Stimulated activated naive CD8-positive, alpha-beta T cell treated with anti-CD3 and anti-CD28 coated beads, Interleukin-15, Interleukin-2, amounts not matched to agents 100 U/mL and 50 U/mL, for 24 hours (primary cell): ENCODE data around the gene TIPRL.

ENCODE experiments used
- ATAC-seq: fragments of 150-1000 bp; cut with Tn5 transposase; one replicate; pipeline ENCODE4 v1.10.0; 2021
- DNase-seq: peaks from one replicate; pipeline ENCODE4 v3.0.0; 2021

Gene TIPRL

DNA sequence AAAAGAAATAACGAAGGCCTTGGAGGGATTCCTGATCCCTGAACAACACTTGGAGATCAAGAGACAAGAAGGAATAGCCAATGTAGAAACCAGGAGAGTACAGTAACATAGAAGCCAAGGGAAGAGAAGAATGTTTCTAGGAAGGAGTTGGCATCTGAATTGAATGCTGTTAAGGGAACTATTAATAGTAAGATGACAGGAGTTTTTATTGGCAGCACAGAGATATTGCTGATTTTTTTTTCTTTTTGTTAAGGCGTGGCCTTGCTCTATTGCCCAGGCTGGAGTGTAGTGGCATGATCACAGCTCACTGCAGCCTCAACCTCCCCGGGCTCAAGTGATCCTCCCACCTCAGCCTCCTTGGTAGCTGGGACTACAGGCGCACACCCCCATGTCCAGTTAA lies 37.4 kb downstream of the TIPRL start:
- ATAC-seq (no peak), DNase-seq (no peak)

DNA sequence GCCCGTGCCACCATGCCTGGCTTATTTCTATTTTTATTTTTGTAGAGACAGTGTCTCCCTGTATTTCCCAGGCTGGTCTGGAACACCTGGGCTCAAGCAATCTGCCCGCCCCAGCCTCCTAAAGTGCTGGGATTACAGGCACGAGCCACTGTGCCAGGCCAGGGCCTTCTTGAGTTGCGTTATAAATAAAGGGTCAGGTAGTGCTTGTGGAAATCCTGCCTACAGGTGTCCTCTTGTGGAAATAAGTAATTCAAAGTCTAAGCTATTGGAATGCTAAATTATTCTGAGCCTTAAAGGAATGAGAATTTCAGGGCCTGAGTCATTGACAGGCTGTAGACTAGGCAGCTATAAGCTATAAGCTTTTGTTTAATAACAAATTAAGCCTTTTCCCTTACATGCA lies 38.9 kb downstream of the TIPRL start:
- no peak for ATAC-seq
- no peak for DNase-seq

DNA sequence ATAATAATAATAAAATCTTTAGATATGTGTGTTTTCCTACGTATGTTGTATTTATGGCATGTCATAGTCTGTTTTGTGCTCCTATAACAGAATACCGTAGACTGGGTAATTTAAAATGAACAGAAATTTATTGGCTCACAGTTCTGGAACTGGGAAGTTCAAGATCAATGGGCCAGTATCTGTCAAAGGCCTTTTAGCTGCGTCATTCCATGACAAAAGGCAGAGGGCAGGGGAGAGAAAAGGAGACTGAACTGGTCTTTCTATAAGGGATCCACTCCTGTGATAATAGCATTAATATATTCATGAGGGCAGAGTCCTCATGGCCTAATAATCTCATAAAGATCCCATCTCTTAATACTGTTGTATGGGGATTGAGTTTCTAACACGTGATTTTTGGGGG lies 39.9 kb downstream of the TIPRL start:
- DNase-seq: no peak
- ATAC-seq: no peak

DNA sequence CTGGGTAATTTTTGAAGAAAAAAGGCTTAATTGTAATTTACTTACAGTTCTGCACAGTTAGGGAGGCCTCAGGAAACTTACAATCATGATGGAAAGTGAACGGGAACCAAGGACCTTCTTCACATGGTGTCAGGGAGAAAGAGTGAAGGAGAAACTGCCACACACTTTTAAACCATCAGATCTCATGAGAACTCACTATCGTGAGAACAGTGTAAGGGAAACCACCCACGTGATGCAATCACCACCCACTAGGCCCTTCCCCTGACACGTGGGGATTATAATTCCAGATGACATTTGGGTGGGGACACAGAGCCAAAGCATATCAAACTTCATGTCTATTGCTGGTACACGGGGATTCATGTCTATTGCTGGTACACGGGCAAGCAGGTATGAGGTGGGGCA lies 41.7 kb downstream of the TIPRL start:
- ATAC-seq (peak; percentile 25), DNase-seq (no peak)

DNA sequence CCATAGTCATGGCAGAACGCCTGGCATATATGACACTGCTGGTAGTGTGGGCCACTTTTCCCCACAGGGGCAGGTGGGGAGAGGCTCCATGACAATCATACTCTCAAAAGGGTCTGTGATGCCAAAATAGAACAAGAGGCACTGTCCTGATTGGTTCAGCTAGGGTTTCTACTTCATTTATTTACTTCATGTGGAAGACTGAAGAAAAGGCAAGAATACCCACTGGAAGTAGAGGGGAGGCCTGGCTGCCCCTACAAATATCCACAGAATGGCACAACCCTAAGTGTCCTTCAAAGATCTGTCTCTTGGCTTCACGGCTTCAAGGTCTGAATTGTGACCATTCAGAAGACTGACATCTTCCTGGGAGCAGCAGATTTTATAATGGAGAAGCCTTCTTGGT lies 42.5 kb downstream of the TIPRL start:
- DNase-seq (no peak), ATAC-seq (no peak)

DNA sequence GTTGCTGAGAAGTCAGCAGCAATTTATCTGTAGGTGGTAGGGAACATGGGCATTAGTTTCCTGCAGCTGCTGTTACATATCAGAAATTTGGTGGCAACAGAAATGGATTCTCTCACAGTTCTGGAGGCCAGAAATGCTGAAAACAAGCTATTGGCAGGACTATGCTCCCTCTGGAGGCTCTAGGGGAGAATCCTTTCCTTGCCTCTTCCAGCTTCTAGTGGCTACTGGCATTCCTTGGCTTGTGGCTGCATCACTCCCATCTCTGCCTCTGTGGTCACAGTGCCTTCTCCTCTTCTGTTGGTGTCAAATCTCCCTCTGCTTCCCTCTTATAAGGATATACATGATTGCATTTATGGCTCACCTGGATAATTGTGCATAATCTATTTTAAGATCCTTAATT lies 44.5 kb downstream of the TIPRL start:
- ATAC-seq (no peak), DNase-seq (no peak)

DNA sequence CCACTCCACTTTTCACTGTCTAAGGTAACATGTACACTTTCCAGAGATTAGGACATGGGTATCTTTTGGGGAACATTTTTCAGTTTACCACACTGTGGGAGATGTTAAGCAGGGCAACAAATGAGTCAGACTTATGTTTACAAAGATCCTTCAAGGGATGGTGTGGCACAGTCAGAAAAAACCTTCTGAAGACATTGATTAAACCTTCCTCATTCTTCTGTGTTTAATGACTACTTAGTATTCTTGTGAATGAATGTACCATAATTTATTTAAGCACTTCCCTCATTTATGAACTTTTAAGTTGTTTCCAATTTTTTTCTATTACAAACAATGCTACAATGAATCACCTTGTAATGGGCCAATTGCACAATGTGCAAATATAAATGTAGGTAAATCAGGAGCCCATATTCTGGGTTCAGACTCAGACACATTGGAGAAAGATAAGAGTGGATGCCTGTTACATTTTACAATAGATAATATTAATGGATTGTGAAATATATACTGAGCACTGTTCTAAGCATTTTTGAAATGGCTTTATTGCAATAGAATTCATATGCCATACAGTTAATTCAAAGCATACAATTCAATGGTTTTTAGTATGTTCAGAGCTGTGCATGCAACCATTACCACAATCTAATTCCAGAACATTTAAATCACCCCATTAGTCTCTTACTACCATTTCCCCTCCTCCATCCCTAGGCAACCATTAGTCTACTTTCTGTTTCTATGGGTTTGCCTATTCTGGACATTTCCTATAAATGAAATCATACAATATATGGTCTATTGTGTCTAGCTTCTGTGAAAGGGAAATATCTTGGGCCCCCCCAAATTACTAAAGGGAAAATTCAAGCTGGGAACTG lies 45.1 kb downstream of the TIPRL start:
- no peak for ATAC-seq
- no peak for DNase-seq

DNA sequence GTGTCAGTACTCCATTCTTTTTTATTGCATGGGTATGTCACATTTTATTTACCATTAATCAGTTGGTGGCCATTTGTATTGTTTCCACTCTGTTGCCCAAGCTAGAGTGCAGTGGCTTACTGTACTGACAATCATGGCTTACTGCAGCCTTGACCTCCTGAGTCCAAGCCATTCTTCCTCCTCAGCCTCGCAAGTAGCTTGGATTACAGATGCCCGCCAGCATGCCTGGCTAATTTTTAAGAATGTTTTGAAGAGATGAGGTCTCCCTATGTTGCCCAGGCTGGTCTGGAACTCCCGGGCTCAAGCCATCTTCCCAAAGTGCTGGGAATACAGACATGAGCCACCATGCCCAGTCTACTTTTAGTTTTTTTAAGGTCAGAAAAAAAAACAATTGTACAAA lies 46.2 kb downstream of the TIPRL start:
- no peak for DNase-seq
- ATAC-seq: no peak

DNA sequence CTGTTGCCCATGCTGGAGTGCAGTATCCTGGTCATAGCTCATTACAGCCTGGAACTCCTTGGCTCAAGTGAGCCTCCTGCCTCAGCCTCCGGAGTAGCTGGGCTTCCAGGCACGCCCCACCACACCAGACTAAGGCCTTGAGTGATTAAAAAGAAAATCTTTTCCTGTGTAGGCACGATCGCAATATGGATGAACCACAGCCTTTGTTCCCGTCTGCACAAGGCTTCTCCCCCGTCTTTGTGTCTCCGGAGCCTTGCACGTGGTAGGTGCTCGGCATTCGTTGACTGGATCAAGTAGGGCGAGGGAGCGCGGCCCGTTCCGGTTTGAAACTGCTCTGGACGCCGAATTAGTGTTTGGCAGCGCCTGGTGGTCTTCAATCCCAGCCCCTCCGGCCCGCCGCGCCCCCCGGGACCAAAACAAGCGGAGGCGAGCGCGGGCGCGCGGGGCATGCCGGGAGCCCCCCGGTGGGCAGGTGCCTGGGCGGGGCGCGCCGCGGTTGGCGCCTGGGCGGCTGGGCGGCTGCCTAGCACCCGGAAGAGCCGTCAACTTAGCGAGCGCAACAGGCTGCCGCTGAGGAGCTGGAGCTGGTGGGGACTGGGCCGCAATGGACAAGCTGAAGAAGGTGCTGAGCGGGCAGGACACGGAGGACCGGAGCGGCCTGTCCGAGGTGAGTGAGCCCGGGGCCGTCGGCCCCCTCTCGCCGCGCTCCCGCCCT lies 46.9 kb downstream of the TIPRL start, which contains the start of gene SFT2D2:
Gene SFT2D2 (plus strand): TSS at position 529 of the 715 bp plus-strand sequence. CDS start 76 bp downstream, at position 605.
- peak; percentile 94 for ATAC-seq
- DNase-seq: peak; percentile 84

DNA sequence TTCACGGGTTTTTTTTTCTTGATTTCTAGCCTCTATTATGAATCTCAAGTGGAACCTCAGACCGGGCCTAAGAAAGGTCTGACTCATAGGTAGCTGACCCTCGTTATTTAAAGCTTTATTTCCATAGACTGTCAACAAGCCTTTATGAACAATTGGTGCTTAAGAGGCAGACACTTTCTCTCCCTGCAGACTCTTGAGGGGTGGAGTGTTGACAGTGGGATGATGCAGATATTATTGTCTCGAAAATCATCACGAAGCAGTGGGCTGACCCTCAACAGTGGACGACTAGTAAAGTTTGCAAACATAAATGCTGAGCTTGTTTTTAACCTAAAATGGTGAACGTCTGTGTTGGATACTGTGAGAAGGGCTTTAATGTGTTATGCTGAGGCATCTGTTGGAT lies 48.9 kb downstream of the TIPRL start:
- ATAC-seq (no peak), DNase-seq (no peak)

DNA sequence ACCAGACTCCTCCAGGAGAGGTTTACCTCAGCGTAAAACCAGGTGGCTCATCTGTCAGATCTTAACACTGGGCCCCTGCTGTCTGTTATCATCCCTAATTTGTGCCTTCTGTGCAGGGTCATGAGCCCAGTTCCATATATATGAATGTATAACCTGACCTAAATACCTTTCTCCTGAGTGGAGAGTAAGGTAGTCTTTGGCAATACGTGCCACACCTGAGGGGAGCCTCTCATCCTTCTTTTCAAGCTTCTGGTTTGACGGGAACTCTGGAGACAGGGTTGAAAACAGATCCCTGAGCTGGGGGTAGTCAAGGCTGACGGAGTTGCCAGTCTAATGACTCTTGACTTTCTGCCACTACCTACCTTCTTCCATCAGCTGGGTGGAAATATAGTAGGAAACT lies 51.1 kb downstream of the TIPRL start:
- no peak for DNase-seq

DNA sequence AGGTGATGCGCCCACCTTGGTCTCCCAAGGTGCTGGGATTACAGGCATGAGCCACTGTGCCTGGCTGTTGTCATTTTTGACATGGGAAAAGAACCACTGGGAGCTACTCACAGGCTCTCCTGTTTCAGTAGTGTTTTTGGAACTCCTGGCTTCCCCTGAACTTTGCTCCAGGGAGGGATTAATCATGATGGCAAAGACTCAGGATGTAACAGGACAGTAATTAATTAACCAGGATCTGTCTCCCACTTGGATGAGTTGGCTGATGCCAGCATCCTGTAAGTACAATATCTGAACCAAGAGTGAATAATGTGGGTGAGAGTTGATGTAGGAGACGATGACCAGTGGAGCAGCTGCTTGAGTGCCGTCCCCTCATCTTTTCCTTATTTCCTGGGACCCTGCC lies 51.9 kb downstream of the TIPRL start:
- ATAC-seq (no peak), DNase-seq (no peak)

More for the DNA sequence above, 51.1 kb downstream of the TIPRL start:
- no peak for ATAC-seq

DNA sequence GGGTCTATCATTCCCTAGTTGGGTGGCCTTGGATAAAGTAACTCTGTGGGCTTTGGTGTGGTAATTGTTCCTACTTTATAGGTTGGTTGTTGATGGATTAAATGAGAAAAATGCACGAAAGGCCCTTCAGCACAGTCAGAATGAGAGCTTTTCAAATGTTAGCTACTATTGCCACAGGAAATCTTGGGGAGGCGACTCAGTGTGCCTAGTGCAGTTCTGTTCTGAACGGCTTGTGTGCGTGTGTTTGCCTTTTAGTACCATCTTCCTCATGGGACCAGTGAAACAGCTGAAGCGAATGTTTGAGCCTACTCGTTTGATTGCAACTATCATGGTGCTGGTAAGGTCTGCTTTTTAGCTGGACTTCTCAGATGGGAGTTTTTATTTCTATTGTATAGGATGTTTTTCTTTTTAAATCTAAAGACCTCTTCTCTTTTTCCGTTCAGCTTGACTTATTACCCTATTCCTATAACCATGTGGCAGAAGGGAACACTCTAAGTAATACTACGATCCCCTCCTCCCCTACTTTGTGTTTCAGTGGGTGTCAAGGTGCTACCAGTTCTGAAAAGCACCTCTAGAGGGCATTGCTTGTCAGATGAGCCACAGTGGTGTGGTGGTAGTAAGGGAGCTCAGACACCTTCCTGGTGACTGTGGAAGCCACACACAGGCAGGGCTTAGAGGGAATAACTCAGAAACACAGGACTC lies 56.2 kb downstream of the TIPRL start:
- DNase-seq (peak; percentile 30), ATAC-seq (peak; percentile 72)

DNA sequence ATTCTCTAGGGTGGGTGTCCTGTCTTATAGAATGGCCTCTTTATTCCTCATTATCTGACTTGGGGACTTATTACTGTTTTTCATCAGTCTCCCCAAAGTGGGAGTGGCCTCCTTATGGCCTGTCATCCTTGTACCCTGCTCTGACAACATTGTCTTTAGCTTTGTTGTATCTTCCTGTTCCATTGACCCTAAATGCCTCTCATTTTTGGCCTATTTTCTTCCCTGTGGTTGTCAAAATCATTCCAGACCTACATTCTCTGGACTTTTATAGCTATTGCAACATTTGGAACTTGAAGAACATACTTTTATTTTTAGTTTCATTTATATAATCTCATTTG lies 56.8 kb downstream of the TIPRL start:
- DNase-seq (no peak), ATAC-seq (no peak)

DNA sequence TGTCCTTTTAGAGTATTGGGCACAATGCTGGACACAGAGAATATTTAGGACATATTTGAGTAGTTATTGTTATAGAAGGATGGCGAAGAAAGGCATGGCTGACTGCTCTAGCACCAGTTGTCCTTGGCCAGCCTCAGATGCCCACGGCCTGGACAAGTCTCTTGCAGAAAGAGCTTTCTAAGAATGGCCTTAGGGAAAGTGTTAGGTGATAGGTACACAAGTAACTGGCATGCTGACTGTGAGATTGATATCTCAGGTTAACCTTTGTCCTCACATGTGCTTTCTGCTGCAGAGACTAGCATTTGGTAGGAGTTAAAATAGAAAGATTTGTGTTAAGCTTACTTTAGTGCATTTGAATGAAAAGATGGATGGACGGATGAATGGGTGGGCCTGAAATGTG lies 57.2 kb downstream of the TIPRL start:
- no peak for ATAC-seq
- DNase-seq: no peak

DNA sequence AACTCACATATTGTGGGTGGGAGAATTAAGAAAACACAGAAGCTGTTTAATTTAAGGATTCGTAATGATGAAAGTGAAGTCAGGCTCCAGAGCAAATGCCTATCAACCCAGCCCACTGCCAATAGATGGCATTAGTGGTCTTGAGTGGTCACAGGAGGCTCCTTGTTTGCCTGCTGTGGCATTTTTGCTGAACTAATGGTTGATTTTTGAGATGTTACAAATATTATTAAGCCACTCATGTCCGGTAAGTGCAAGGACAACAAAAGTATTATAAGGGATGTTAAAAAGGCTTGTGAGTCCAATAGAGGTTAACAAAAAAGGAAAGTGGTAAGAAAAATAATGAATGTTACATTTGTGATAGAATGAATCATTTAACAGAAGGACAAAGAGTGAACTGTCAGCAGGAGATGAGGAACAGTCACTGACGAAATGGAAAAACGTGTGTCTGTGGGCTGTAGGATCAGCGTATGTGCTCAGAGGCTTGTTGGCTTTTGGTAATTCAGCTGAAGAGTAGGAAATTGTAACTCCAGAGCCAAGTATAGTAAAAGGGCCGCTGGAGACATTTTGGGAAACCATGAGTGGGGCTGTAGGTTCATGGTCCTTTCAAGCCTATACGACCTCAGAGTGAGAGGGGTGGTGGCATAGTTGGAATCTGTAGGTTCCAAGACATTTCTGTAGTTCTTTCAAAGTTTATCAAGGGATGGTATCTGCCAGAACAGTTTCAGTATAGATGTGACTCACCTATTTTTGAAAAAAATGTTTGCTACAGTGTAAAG lies 58.3 kb downstream of the TIPRL start:
- ATAC-seq (peak; percentile 80), DNase-seq (peak; percentile 21)

DNA sequence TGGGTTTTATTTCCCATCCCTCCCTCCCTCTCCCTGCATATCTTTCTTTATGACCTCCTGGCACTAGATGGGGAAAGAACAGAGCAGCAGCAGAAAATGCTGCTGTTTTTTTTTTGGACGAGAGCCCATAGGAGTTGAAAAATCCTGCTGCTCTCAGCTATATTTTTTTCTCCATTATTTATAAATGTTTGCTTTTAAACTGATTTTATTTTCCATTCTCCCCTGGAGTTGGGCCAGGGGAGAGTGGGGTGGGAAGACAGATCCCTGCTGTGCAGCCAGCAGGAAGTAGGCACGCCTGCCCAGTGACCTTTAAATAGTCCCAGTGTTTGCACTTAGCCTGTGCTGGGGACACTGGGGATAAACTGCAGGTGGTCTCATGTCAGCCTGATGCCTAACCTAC lies 64.4 kb downstream of the TIPRL start:
- DNase-seq (no peak), ATAC-seq (no peak)

DNA sequence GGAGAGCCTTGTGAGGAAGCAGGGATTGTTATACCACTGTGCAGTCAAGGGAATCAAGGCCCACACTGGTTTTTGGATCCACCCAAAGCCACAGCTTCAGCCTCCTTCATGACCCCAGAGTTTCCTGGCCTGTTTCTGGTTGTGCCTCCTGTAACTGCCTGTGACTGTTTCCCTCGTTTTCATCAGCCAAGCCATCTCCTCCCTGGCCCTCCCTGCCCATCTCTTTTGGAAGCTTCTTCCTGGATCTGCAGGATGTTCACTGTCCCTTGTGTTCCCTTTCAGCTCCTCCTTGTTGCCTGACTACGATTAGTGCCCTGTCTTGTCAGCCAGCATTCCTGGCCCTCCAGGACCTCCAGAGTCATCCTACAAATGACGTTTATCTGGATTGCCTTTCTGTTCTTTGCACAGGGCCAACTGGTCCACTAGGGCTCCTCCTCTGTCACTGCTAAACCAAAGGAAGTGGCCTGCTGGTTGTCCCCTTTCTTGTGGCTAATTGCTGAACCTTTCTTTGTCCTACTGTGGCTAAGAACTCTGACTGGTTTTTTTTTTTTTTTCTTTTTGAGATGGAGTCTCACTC lies 65.0 kb downstream of the TIPRL start:
- no peak for ATAC-seq
- no peak for DNase-seq

DNA sequence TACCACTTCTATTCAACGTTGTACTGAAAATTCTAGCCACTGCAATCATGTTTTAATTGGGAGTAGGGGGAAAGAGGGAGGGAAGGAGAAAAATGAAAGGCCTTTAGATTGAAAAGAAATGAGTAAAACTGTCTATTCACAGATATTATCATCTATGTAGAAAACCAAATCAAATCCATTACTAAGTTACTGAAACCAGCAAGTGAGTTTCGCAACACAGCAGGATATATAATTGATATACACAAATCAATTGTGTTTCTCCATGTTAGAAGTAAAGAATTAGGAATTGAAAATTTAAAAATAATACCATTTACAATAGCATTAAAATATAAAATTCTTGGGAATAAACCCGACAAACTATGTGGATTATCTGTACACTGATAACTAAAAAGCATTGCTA lies 66.3 kb downstream of the TIPRL start:
- ATAC-seq: no peak
- no peak for DNase-seq

DNA sequence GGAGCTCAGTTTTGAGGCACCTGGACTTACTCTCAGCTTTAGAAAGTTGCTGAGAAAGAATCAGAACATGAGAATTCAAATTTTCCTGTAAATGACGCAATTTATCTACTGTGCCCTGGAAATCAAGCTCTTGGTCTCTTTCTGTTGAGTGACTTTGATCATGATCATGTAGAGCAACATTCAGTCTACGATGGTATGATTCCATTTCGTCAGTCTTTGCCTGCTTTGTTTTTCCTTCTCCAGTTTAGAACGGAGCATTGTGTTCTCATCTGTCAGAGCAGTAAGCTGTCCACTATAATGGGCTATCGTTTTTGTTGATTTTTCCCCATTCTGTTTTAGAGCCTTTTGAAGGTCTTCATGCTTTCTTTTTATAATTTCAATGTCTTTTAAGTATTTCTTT lies 67.7 kb downstream of the TIPRL start:
- ATAC-seq: no peak
- DNase-seq: no peak
